DMS 273 (cell line): ENCODE results near the gene DPH1.

ENCODE experiments used
- DNase-seq: peaks from one replicate; lab custom pipeline; 2025; ENCODE audit not compliant: unreplicated experiment; lab: John Stamatoyannopoulos, UW

The DPH1 gene

GRCh38 chr17:2076087-2076984 is 46.4 kb downstream of the DPH1 start:
- DNase-seq: peak; percentile 53

GRCh38 chr17:2077040-2077439 is 47.1 kb downstream of the DPH1 start:
- DNase-seq: no peak

- no peak for DNase-seq
These were observed 51.6 kb downstream of the DPH1 start for GRCh38 chr17:2081564-2081963.

GRCh38 chr17:2082003-2082781 is 52.2 kb downstream of the DPH1 start:
- no peak for DNase-seq

GRCh38 chr17:2083613-2084035 is 53.7 kb downstream of the DPH1 start:
- DNase-seq: no peak

- DNase-seq: no peak
These were observed 54.2 kb downstream of the DPH1 start for GRCh38 chr17:2084036-2084765.

DNA sequence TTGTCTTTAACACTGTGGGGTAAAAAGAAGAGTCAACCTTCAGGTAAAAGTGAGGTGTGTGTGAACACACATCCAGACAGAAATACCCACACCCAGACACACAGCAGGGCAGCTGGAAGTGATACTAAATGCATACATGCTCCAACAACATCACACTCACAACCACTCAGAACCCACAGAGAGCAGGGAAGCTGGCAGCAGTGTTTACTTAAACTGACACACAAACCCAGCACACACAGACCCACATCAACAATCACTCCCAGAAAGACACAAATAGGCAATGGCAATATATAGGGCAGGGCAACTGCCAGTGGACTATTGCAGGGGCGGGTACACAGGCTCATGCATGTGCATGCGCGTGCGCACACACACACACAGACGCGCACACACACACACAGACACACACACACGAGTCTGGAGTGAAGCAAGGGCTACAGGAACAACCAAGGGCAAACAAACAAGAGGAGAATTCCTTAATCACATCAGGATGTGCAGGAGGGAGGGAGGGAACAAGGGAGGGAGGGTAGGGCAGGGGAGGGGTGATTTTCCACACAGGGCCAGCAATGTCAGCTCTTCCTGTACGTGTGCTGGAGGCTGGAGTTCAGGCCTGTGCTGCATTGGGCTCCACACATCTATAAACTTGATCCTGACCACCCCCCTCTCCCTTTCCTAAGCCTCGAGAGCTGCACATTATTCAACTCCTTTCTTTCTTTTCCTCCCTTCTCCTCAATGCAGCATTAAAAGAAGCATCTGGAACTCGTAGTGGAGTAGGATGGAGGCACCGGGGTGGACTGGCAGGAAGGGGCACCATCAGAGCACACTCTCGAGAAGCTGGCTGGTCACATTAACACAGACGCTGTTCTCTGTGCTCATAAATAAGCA is 55.1 kb downstream of the DPH1 start:
- no peak for DNase-seq

DNA sequence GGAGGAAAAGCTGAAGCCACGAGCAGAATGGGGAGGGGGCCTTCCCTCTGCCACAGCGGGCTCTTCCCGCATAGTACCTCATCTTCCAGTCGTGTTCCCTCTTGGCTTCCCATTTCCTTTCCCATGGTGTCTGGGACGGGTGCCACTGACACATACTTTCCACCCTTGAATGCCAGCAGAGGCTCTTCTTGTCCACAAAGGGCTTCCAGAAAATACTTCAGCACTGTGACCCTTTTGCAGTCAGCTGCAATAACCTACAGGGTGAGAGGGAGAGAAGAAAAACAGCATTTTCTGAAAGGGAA is 55.6 kb downstream of the DPH1 start:
- DNase-seq: no peak

GRCh38 chr17:2086306-2086705 is 56.4 kb downstream of the DPH1 start:
- no peak for DNase-seq

GRCh38 chr17:2087597-2088211 is 57.8 kb downstream of the DPH1 start:
- DNase-seq: no peak

DNA sequence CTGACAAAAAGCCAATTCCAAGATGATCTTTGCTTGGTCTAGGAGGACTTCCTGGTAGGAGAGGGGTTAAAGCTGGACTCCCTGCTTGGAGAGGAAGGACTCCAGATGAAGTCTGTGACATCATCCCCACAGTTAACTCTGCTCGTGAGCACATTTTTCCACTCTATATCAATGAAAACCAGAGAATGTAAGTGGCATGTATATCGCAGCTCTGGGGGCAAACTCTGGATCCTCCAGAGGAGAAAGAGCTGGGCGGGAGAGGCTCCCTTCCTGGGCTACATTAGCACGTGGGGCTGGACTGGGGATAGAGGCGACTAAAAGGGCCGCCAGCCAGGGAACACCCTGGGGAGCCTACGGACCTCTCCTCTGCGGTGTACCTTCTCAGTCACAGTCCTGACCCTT is 59.1 kb downstream of the DPH1 start:
- no peak for DNase-seq

DNA sequence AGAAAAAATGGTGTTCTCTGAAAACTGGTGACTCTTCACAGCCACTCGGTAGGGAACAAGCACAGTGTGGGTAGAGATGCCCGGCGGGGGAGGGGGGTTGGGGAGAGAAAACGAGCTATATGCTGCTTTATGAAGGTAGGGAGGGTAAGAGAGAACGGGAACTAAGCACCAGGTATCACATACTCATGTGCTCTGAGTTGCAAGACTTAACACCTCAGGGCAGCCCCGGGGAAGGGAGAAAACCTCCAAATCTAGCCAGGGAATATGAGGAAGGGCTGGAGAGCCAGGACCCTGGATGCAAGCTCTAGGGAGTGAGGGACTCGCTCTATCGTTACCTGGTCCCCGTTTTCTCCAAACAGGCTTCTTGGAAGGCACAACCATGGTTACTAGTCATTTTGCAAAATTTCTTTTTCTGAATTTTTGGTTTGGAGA is 60.3 kb downstream of the DPH1 start:
- DNase-seq: no peak

DNA sequence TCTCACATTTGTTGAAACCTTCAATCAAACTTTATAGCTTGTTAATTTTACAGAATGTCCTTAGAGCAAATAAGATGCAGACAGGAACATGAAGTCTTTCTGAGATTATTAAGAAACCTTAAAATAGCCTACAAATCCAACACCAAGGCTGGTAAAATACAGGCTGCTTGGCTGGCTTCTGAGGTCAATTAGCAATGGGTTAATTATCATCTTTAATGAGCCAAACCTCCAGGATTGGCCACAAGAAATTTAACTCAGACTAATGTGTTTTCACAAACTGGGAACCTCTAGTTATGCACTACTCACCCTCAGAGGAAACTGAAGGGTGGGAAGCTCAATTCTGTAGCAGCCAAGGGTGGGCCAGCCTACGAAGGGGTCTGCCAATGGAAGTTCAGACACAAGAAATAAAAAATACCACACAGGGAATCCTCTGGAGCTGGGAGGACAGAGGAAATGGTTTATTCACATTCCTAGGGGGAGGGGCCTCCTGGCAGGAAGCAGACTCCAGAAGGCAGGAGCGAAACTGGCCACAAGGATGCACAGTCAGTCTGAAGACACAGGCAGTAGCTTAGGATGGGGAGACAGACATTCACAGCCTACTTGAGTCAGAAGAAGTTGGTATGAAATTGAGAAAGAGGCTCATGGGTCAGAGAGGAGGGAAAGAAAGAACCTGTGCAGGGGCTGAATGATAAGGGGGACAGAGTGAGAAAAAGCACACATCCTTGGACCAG is 61.0 kb downstream of the DPH1 start:
- peak; percentile 34 for DNase-seq

DNA sequence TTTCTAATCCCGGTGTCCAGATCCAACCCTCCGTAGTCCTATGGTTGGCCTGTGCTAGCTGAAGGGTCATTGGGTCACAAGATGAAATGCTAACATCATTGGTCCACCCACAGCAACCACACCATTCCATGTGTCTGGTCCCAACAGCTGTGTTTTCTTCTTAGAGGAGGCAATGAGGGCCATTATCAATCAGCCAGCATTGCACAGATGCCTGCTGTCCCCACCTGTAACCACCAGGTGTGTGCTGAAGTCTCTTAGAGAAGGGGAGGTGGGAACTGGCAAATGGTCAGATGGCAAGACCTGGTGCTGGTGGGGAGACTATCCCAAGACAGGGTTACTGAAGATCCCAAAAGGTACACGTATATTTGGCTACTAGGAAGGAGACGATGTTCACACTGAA is 62.3 kb downstream of the DPH1 start:
- no peak for DNase-seq

GRCh38 chr17:2093349-2093748 is 63.4 kb downstream of the DPH1 start:
- peak; percentile 5 for DNase-seq
